ENCODE results near the gene GRM1. TPM values are rescaled to one million over a fixed set of nuclear protein-coding genes. Genes with fewer than 3 reads are reported as not detected.

Gene GRM1
- total and polyA plus RNA-seq, 12 donors: under 0.01 to 1.3 (median 0.07) TPM; not detected in 3

GRCh38 chr6:146420255-146420654, 391.4 kb downstream of the GRM1 start:
- intact Hi-C loops (cut with DNase I): no loop called here
- H3K27ac ChIP-seq: no peak overlapping the region
- no peaks in the 10 kb centered on the region for H3K27me3 ChIP-seq
- H3K36me3 ChIP-seq (replicated peaks in 1 of 2): no peaks in the 10 kb centered on the region
- no peaks in the 10 kb centered on the region for H3K4me1 ChIP-seq (replicated peaks in 1 of 2)
- WGBS, 4 donors: 65 to 77% (median 74%) methylated on average over 3 of the region's 3 CpGs
- TF ChIP-seq CTCF (IDR thresholded peaks at IDR 0.05): no peak
- no peak for TF ChIP-seq POLR2A (IDR thresholded peaks at IDR 0.05)
- no peak overlapping the region for H3K4me3 ChIP-seq
- no peak for DNase-seq
- H3K9me3 ChIP-seq (replicated peaks in 1 of 3): no peaks in the 10 kb centered on the region

GRCh38 chr6:146422789-146423375, 394.0 kb downstream of the GRM1 start:
- intact Hi-C loops (cut with DNase I): no loop called here

DNA sequence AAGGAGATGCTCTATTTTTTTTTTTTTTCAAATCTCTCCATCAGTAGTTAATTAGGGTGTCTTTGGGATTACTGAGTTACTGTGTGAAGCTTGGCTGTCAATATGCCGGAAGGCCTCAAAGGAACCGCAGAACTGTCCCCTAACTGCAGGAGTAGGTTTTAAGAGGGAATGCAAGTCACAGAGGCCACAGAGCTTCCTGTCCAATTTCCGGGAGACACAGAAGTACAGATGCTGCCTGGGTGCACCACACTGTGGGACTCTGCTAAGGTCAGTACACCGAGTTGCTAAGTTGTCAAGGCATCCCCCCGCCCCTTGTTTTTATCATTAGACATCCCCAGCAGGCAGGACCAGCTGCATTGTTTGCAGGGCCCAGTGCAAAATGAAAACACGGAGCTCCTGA, 394.6 kb downstream of the GRM1 start:
- Histone ChIP-seq H3K27ac (no peak overlapping the region), H3K27me3 (no peaks in the 10 kb centered on the region), H3K36me3 (replicated peaks in 1 of 2) (no peaks in the 10 kb centered on the region), H3K4me3 (no peak overlapping the region), H3K9me3 (replicated peaks in 1 of 3) (no peaks in the 10 kb centered on the region), H3K4me1 (replicated peaks in 1 of 2) (no peaks in the 10 kb centered on the region)
- 72 to 85% (median 78%) methylated on average over 6 of the region's 6 CpGs for WGBS, 4 donors
- intact Hi-C loops (cut with DNase I): no loop called here
- TF ChIP-seq POLR2A (IDR thresholded peaks at IDR 0.05) (no peak), CTCF (IDR thresholded peaks at IDR 0.05) (no peak)
- no peak for DNase-seq

More at GRCh38 chr6:146422789-146423375, 394.0 kb downstream of the GRM1 start:
- 77 to 96% (median 89%) methylated on average over 1 of the region's 1 CpG for WGBS, 4 donors
- Histone ChIP-seq H3K36me3 (replicated peaks in 1 of 2) (no peaks in the 10 kb centered on the region), H3K4me1 (replicated peaks in 1 of 2) (no peaks in the 10 kb centered on the region), H3K27me3 (no peaks in the 10 kb centered on the region), H3K9me3 (replicated peaks in 1 of 3) (no peaks in the 10 kb centered on the region), H3K4me3 (no peak overlapping the region), H3K27ac (no peak overlapping the region)
- no peak for TF ChIP-seq POLR2A (IDR thresholded peaks at IDR 0.05)
- no peak for DNase-seq

- Histone ChIP-seq H3K36me3 (replicated peaks in 1 of 2) (no peaks in the 10 kb centered on the region), H3K27me3 (no peaks in the 10 kb centered on the region), H3K9me3 (replicated peaks in 1 of 3) (no peaks in the 10 kb centered on the region), H3K4me1 (replicated peaks in 1 of 2) (no peaks in the 10 kb centered on the region), H3K27ac (no peak overlapping the region), H3K4me3 (no peak overlapping the region)
- intact Hi-C loops (cut with DNase I): no loop called here
- TF ChIP-seq POLR2A (IDR thresholded peaks at IDR 0.05) (no peak), CTCF (IDR thresholded peaks at IDR 0.05) (no peak)
- WGBS, 4 donors: 78 to 83% (median 80%) methylated on average over 7 of the region's 7 CpGs
- no peak for DNase-seq
These were observed 397.7 kb downstream of the GRM1 start for GRCh38 chr6:146426516-146426915.

GRCh38 chr6:146429831-146430230, 401.0 kb downstream of the GRM1 start:
- WGBS, 4 donors: 93 to 97% (median 96%) methylated on average over 4 of the region's 4 CpGs
- no peaks in the 10 kb centered on the region for H3K4me1 ChIP-seq (replicated peaks in 1 of 2)
- no peak for DNase-seq

More at GRCh38 chr6:146429831-146430230, 401.0 kb downstream of the GRM1 start:
- Histone ChIP-seq H3K36me3 (replicated peaks in 1 of 2) (no peaks in the 10 kb centered on the region), H3K9me3 (replicated peaks in 1 of 3) (no peaks in the 10 kb centered on the region), H3K27me3 (no peaks in the 10 kb centered on the region), H3K4me3 (no peak overlapping the region), H3K27ac (no peak overlapping the region)
- TF ChIP-seq POLR2A (IDR thresholded peaks at IDR 0.05) (no peak), CTCF (IDR thresholded peaks at IDR 0.05) (no peak)
- intact Hi-C loops (cut with DNase I): no loop called here

All from adrenal gland (tissue), 12 donors.